GM23338 (cell line): ENCODE results near the gene UPK1B. TPM values are rescaled to one million over a fixed set of nuclear protein-coding genes. Genes with fewer than 3 reads are reported as not detected.

Experiments used
- ATAC-seq: fragments of 200-7000 bp; cut with Tn5 transposase; 3 replicates; pipeline ENCODE4 v1.9.1; 2020
- DNase-seq: peaks from one replicate; pipeline ENCODE4 v3.0.0-alpha.2; 2015; ENCODE audit warnings: low spot score
- H2AFZ ChIP-seq: fragments of 200-600 bp; sonication (generic); 2 replicates; pipeline ENCODE4 v1.8.0; 2016; ENCODE audit warnings: antibody characterized with exemption, mild to moderate bottlenecking, moderate library complexity
- H3F3A ChIP-seq: fragments of 200-600 bp; sonication (generic); replicated peaks from 2 replicates; pipeline ENCODE4 v1.8.0; 2017; ENCODE audit warnings: antibody characterized with exemption, mixed run types, low read depth
- H3K27ac ChIP-seq: fragments of 200-600 bp; sonication (generic); 2 replicates; pipeline ENCODE4 v1.6.1; 2016; ENCODE audit warnings: low read depth
- H3K27me3 ChIP-seq: fragments of 200-600 bp; sonication (generic); 2 replicates; pipeline ENCODE4 v1.8.0; 2016; ENCODE audit warnings: mild to moderate bottlenecking, mixed run types, moderate library complexity; ENCODE audit not compliant: insufficient read depth
- H3K36me3 ChIP-seq: fragments of 200-600 bp; sonication (generic); 2 replicates; pipeline ENCODE4 v1.8.0; 2016; ENCODE audit warnings: mild to moderate bottlenecking; ENCODE audit not compliant: insufficient read depth
- H3K4me1 ChIP-seq: fragments of 200-600 bp; sonication (generic); 2 replicates; pipeline ENCODE4 v1.8.0; 2016; ENCODE audit warnings: mild to moderate bottlenecking, moderate library complexity; ENCODE audit not compliant: insufficient read depth
- H3K4me2 ChIP-seq: fragments of 200-600 bp; sonication (generic); 2 replicates; pipeline ENCODE4 v1.7.1; 2017; ENCODE audit warnings: mixed run types
- H3K4me3 ChIP-seq: fragments of 200-600 bp; sonication (generic); 2 replicates; pipeline ENCODE4 v1.6.1; 2016; ENCODE audit warnings: mixed run types
- H3K79me2 ChIP-seq: fragments of 200-600 bp; sonication (generic); replicated peaks from 2 replicates; pipeline ENCODE4 v1.8.0; 2017; ENCODE audit warnings: mild to moderate bottlenecking; ENCODE audit not compliant: insufficient read depth
- H3K9me2 ChIP-seq: fragments of 200-600 bp; sonication (generic); 2 replicates; pipeline ENCODE4 v1.8.0; 2017; ENCODE audit not compliant: insufficient read depth
- H4K20me1 ChIP-seq: fragments of 200-600 bp; sonication (generic); replicated peaks from 2 replicates; pipeline ENCODE4 v1.8.0; 2017; ENCODE audit warnings: mild to moderate bottlenecking; ENCODE audit not compliant: insufficient read depth
- H3K27ac Mint-ChIP-seq: 2 replicates; pipeline ENCODE4 v1.8.0; 2020; ENCODE audit warnings: inconsistent platforms, mild to moderate bottlenecking, moderate library complexity, mixed read lengths
- H3K27me3 Mint-ChIP-seq: 3 replicates; pipeline ENCODE4 v1.8.0; 2022; ENCODE audit warnings: low read depth, mild to moderate bottlenecking, moderate library complexity, mixed read lengths, inconsistent platforms; ENCODE audit not compliant: insufficient read depth, poor library complexity
- H3K36me3 Mint-ChIP-seq: 3 replicates; pipeline ENCODE4 v1.8.0; 2021; ENCODE audit warnings: low read depth, mild to moderate bottlenecking, inconsistent platforms, moderate library complexity, mixed read lengths
- H3K4me1 Mint-ChIP-seq: 3 replicates; pipeline ENCODE4 v1.8.0; 2020; ENCODE audit warnings: mild to moderate bottlenecking, inconsistent platforms, mixed read lengths
- H3K4me3 Mint-ChIP-seq: 3 replicates; pipeline ENCODE4 v1.8.0; 2021; ENCODE audit warnings: moderate library complexity, mild to moderate bottlenecking, inconsistent platforms, mixed read lengths
- H3K9me3 Mint-ChIP-seq: 3 replicates; pipeline ENCODE4 v1.8.0; 2020; ENCODE audit warnings: moderate library complexity, mild to moderate bottlenecking, inconsistent platforms, mixed read lengths
- ETS1 ChIP-seq: IDR thresholded peaks from 2 replicates; pipeline ENCODE4 v1.6.1; 2016; ENCODE audit warnings: antibody characterized with exemption
- EZH2phosphoT487 ChIP-seq: fragments of 200-600 bp; sonication (generic); IDR thresholded peaks from one replicate; pipeline ENCODE4 v1.8.1; 2018; ENCODE audit warnings: antibody characterized with exemption; ENCODE audit not compliant: unreplicated experiment
- POLR2AphosphoS5 ChIP-seq: IDR thresholded peaks from 2 replicates; pipeline ENCODE4 v1.6.1; 2016; ENCODE audit warnings: antibody characterized with exemption, low read depth
- STAT1 ChIP-seq: IDR thresholded peaks from one replicate; pipeline ENCODE4 v1.6.1; 2016; ENCODE audit warnings: antibody characterized with exemption; ENCODE audit not compliant: unreplicated experiment
- ZNF331 ChIP-seq: fragments of 250-450 bp; sonication (Bioruptor Pico); IDR thresholded peaks from 2 replicates; pipeline ENCODE4 v1.5.0; 2020; ENCODE audit warnings: low read depth, mild to moderate bottlenecking, moderate library complexity
- polyA plus RNA-seq: library from polyadenylated mRNA; unstranded; fragments of >200 nt; fragmentation: Nextera tagmentation; extraction: Ambion mirVana; gene quantifications from 2 replicates; pipeline ENCODE4 v1.2.1, GENCODE V29; 2016
- total RNA-seq: library from RNA; depleted of rRNA; stranded (reverse); fragments of >200 nt; shearing (Covaris generic); gene quantifications from 2 replicates; pipeline ENCODE4 v1.2.3, GENCODE V29; 2014
- TF ChIP-seq, protein P1 (sequence below): fragments of 250-450 bp; sonication (Bioruptor Pico); IDR thresholded peaks from 2 replicates; pipeline ENCODE4 v1.5.0; 2020; ENCODE audit warnings: mild to moderate bottlenecking, moderate library complexity

UPK1B gene
- total and polyA plus RNA-seq, 2 experiments from 2014 or later: 0.39 to 0.66 TPM

- H3F3A ChIP-seq: no peaks in the 10 kb centered on the region
- Mint-ChIP-seq H3K4me1 (no peaks in the 10 kb centered on the region), H3K27me3 (no peaks in the 10 kb centered on the region), H3K27ac (no peak overlapping the region), H3K36me3 (peaks cover 4% of the 10 kb centered on the region; the same call in 1 of the 3 replicates), H3K4me3 (no peak overlapping the region), H3K9me3 (peaks cover 21% of the 10 kb centered on the region; the same call in 2 of the 3 replicates)
- no peaks in the 10 kb centered on the region for H3K36me3 ChIP-seq
- no peaks in the 10 kb centered on the region for H3K27me3 ChIP-seq
- H3K4me2 ChIP-seq: no peak overlapping the region
- H2AFZ ChIP-seq: no peak overlapping the region
- H3K4me3 ChIP-seq: no peak overlapping the region
- H4K20me1 ChIP-seq: no peaks in the 10 kb centered on the region
- no peak for ATAC-seq
- no peak overlapping the region for H3K27ac ChIP-seq
- TF ChIP-seq STAT1 (no peak), ETS1 (no peak), POLR2AphosphoS5 (no peak), ZNF331 (CRISPR knock-in tag) (no peak)
- TF ChIP-seq, protein P1, sequence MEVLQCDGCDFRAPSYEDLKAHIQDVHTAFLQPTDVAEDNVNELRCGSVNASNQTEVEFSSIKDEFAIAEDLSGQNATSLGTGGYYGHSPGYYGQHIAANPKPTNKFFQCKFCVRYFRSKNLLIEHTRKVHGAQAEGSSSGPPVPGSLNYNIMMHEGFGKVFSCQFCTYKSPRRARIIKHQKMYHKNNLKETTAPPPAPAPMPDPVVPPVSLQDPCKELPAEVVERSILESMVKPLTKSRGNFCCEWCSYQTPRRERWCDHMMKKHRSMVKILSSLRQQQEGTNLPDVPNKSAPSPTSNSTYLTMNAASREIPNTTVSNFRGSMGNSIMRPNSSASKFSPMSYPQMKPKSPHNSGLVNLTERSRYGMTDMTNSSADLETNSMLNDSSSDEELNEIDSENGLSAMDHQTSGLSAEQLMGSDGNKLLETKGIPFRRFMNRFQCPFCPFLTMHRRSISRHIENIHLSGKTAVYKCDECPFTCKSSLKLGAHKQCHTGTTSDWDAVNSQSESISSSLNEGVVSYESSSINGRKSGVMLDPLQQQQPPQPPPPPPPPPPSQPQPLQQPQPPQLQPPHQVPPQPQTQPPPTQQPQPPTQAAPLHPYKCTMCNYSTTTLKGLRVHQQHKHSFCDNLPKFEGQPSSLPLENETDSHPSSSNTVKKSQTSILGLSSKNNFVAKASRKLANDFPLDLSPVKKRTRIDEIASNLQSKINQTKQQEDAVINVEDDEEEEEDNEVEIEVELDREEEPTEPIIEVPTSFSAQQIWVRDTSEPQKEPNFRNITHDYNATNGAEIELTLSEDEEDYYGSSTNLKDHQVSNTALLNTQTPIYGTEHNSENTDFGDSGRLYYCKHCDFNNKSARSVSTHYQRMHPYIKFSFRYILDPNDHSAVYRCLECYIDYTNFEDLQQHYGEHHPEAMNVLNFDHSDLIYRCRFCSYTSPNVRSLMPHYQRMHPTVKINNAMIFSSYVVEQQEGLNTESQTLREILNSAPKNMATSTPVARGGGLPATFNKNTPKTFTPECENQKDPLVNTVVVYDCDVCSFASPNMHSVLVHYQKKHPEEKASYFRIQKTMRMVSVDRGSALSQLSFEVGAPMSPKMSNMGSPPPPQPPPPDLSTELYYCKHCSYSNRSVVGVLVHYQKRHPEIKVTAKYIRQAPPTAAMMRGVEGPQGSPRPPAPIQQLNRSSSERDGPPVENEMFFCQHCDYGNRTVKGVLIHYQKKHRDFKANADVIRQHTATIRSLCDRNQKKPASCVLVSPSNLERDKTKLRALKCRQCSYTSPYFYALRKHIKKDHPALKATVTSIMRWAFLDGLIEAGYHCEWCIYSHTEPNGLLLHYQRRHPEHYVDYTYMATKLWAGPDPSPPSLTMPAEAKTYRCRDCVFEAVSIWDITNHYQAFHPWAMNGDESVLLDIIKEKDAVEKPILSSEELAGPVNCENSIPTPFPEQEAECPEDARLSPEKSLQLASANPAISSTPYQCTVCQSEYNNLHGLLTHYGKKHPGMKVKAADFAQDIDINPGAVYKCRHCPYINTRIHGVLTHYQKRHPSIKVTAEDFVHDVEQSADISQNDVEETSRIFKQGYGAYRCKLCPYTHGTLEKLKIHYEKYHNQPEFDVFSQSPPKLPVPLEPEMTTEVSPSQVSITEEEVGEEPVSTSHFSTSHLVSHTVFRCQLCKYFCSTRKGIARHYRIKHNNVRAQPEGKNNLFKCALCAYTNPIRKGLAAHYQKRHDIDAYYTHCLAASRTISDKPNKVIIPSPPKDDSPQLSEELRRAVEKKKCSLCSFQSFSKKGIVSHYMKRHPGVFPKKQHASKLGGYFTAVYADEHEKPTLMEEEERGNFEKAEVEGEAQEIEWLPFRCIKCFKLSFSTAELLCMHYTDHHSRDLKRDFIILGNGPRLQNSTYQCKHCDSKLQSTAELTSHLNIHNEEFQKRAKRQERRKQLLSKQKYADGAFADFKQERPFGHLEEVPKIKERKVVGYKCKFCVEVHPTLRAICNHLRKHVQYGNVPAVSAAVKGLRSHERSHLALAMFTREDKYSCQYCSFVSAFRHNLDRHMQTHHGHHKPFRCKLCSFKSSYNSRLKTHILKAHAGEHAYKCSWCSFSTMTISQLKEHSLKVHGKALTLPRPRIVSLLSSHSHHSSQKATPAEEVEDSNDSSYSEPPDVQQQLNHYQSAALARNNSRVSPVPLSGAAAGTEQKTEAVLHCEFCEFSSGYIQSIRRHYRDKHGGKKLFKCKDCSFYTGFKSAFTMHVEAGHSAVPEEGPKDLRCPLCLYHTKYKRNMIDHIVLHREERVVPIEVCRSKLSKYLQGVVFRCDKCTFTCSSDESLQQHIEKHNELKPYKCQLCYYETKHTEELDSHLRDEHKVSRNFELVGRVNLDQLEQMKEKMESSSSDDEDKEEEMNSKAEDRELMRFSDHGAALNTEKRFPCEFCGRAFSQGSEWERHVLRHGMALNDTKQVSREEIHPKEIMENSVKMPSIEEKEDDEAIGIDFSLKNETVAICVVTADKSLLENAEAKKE (CRISPR knock-in tag): no peak
- no peak for DNase-seq
- H3K4me1 ChIP-seq: no peaks in the 10 kb centered on the region
- no peaks in the 10 kb centered on the region for H3K79me2 ChIP-seq
- H3K9me2 ChIP-seq: no peaks in the 10 kb centered on the region
These were observed 23.9 kb upstream of the UPK1B start for GRCh38 chr3:119149484-119149883.

DNA sequence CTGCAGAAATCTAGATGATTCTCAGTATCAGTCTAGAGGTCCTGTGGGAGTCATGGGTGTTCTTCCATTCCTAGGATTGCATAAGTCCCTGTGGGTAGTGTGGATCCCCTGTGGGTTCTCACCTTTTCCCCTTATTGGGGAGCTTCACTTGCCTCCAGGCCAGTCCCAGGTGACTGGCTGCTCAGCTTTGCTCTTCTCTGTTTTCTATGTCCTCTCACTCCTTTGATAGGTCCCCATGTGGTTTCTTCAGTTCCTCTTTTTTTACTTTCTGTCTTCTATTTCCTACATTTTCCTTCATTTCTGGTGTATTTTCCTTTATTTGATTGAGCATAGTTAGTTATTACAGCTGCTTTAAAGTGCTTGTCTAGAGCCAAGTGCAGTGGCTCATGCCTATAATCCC is 16.5 kb upstream of the UPK1B start:
- Mint-ChIP-seq H3K27me3 (no peaks in the 10 kb centered on the region), H3K36me3 (no peaks in the 10 kb centered on the region; the same call in 2 of the 3 replicates), H3K27ac (no peak overlapping the region), H3K4me1 (no peaks in the 10 kb centered on the region), H3K9me3 (peaks cover 26% of the 10 kb centered on the region), H3K4me3 (no peak overlapping the region)
- H3K9me2 ChIP-seq: no peaks in the 10 kb centered on the region; the same call in 1 of the 2 replicates
- H3K27ac ChIP-seq: no peak overlapping the region
- no peaks in the 10 kb centered on the region for H4K20me1 ChIP-seq
- no peaks in the 10 kb centered on the region for H3K4me1 ChIP-seq
- no peaks in the 10 kb centered on the region for H3F3A ChIP-seq
- H3K27me3 ChIP-seq: no peaks in the 10 kb centered on the region
- no peak overlapping the region for H2AFZ ChIP-seq
- TF ChIP-seq ETS1: no peak
- TF ChIP-seq STAT1: no peak
- no peak for TF ChIP-seq EZH2phosphoT487
- H3K79me2 ChIP-seq: no peaks in the 10 kb centered on the region
- no peak overlapping the region for H3K4me3 ChIP-seq
- H3K4me2 ChIP-seq: no peak overlapping the region
- no peak for ATAC-seq
- H3K36me3 ChIP-seq: no peaks in the 10 kb centered on the region
- no peak for DNase-seq
